GM12872 (cell line): ENCODE results near the gene ATXN7.

ENCODE experiments used
- CTCF ChIP-seq: IDR thresholded peaks from 3 replicates; pipeline ENCODE4 v1.5.1; 2011; ENCODE audit warnings: low read depth, mild to moderate bottlenecking, low read length, moderate library complexity; ENCODE audit not compliant: insufficient read depth

The ATXN7 gene

GRCh38 chr3:63864008-63864964 lies 619 bp downstream of the ATXN7 start:
- TF ChIP-seq CTCF = no peak

GRCh38 chr3:63864965-63865327 lies 1.3 kb downstream of the ATXN7 start:
- no peak for TF ChIP-seq CTCF

- no peak for TF ChIP-seq CTCF
Observed at GRCh38 chr3:63867225-63867624, 3.6 kb downstream of the ATXN7 start.

DNA sequence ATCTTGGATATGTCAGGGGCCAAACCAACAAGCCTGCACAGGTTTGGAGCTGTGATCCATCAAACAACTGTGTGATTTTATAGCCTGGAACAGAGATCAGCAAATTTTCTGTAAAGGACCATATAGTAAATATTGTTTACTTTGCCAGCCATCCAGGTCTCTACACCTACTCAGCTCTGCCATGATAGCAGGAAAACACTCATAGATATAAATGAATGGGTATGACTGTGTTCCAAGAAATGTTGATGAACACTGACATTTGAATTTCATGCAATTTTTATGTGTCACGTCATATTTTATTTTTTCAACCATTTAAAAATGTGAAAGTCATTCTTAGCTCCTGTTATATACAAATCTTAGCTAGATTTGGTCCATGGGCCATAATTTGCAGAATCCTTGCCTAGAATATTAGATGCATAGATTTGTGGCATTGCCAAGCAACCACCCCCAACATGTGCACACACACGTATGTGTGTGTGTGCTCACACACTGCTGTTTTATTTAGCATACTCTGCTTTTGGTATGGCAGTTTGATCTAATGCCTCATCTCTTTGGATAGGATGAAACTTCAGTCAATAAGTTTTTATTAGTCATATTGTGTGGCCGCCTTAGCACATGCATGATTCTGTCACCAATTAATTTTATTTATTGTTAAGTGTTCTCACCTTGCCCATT lies 6.4 kb downstream of the ATXN7 start:
- no peak for TF ChIP-seq CTCF

- TF ChIP-seq CTCF = no peak
Observed at GRCh38 chr3:63870615-63871005, 6.9 kb downstream of the ATXN7 start.

- no peak for TF ChIP-seq CTCF
Observed at GRCh38 chr3:63872135-63872924, 8.7 kb downstream of the ATXN7 start.

DNA sequence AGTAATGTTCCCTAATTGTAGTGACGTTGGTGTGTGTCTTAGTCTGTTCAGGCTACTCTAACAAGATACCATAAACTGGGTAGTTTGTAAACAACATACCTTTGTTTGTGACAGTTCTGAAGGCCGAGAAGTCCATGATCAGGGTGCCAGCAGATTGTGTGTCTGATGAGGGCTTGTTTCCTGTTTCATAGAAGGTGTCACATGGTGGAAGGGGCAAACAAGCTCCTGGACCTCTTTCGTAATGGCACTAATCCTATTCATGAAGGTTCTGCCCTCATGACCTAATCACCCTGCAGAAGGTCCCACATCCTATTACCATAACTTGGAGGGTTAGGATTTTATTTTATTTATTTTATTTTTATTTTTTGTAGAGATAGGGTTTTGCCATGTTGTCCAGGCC lies 11.1 kb downstream of the ATXN7 start:
- no peak for TF ChIP-seq CTCF
